Endothelial cell of umbilical vein (primary cell): ENCODE data around the gene TRDN.

Experiments
- EZH2 ChIP-seq: IDR thresholded peaks from 2 replicates; pipeline ENCODE4 v1.6.1; 2012; ENCODE audit warnings: borderline replicate concordance, low read depth, mild to moderate bottlenecking, moderate library complexity, low read length, inconsistent platforms; ENCODE audit not compliant: severe bottlenecking
- GATA2 ChIP-seq: IDR thresholded peaks from 2 replicates; pipeline ENCODE4 v1.7.0; 2011; ENCODE audit warnings: low read depth, mild to moderate bottlenecking, moderate library complexity, mixed read lengths, low read length; ENCODE audit not compliant: insufficient read length, insufficient read depth
- JUN ChIP-seq: IDR thresholded peaks from 2 replicates; pipeline ENCODE4 v1.6.1; 2011; ENCODE audit warnings: borderline replicate concordance, low read depth; ENCODE audit not compliant: insufficient read length, insufficient read depth
- POLR2A ChIP-seq: IDR thresholded peaks from 2 replicates; pipeline ENCODE4 v1.6.1; 2012; ENCODE audit warnings: low read depth, mild to moderate bottlenecking, control low read depth, low read length
- POLR2AphosphoS5 ChIP-seq: IDR thresholded peaks from 2 replicates; pipeline ENCODE4 v1.6.1; 2012; ENCODE audit warnings: low read depth, mild to moderate bottlenecking, control low read depth, low read length, moderate library complexity; ENCODE audit not compliant: insufficient read depth
- TF ChIP-seq, protein P1 (sequence below), 2 donors: IDR thresholded peaks; 1 replicate in 1 of 2; 2 replicates in 1 of 2; pipeline ENCODE4 v1.5.1; 2011; ENCODE audit warnings: low read length in 2 of 2, mild to moderate bottlenecking in 2 of 2, moderate library complexity in 2 of 2, control low read depth in 1 of 2, inconsistent platforms in 1 of 2, low read depth in 1 of 2; ENCODE audit not compliant: insufficient read depth in 1 of 2; ENCODE audit errors: extremely low read depth in 1 of 2
- TF ChIP-seq, protein P2 (sequence below): IDR thresholded peaks from 2 replicates; pipeline ENCODE4 v1.6.1; 2011; ENCODE audit not compliant: insufficient read depth, insufficient read length

DNA sequence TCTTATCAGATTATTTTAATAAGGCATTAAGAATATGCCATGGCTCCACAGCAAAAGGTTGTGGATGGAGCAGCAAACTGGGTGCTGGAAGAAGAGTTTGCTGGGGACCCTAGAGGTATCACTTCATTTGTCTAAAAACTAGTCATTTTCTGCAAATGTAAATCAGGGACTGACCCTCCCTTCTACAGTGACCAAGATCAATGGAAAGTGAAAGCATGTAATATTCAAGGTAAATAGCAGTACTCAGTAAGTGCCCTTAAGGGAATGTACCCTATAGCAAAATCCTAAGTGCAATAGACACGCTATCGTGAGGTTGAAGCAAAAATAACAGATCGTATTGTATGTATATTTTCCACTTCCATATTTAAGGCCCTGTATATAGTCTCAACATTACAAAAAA lies 38.7 kb downstream of the TRDN start:
- TF ChIP-seq, protein P1, sequence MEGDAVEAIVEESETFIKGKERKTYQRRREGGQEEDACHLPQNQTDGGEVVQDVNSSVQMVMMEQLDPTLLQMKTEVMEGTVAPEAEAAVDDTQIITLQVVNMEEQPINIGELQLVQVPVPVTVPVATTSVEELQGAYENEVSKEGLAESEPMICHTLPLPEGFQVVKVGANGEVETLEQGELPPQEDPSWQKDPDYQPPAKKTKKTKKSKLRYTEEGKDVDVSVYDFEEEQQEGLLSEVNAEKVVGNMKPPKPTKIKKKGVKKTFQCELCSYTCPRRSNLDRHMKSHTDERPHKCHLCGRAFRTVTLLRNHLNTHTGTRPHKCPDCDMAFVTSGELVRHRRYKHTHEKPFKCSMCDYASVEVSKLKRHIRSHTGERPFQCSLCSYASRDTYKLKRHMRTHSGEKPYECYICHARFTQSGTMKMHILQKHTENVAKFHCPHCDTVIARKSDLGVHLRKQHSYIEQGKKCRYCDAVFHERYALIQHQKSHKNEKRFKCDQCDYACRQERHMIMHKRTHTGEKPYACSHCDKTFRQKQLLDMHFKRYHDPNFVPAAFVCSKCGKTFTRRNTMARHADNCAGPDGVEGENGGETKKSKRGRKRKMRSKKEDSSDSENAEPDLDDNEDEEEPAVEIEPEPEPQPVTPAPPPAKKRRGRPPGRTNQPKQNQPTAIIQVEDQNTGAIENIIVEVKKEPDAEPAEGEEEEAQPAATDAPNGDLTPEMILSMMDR (IDR thresholded peaks at IDR 0.05; ENCODE audit: extremely low read depth in 1 of 2, insufficient read depth in 1 of 2, low read depth in 1 of 2, low read length in 2 of 2) = no peak
- no peak for TF ChIP-seq POLR2A
- TF ChIP-seq EZH2 = no peak
- no peak for TF ChIP-seq POLR2AphosphoS5
- no peak for TF ChIP-seq JUN
- no peak for TF ChIP-seq GATA2
- TF ChIP-seq, protein P2, sequence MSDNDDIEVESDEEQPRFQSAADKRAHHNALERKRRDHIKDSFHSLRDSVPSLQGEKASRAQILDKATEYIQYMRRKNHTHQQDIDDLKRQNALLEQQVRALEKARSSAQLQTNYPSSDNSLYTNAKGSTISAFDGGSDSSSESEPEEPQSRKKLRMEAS = no peak
